ENCODE data around the gene FKBP3. TPM values are rescaled to one million over a fixed set of nuclear protein-coding genes. Genes with fewer than 3 reads are reported as not detected.

FKBP3 gene
- total and polyA plus RNA-seq, 2 of the 8 experiments (the other 6 are each of a cell fraction or from before 2014, with no cell fraction given), result 36.0 to 149 TPM

- H2BK120ac ChIP-seq (replicated peaks; ENCODE audit: low read depth, low read length), result no peak overlapping the region
- no peak overlapping the region for H2BK15ac ChIP-seq (ENCODE audit: low read length)
- no peak overlapping the region for H3K9ac ChIP-seq (replicated peaks in 1 of 4; ENCODE audit: extremely low read depth in 1 of 4, low read depth in 3 of 4, low read length in 3 of 4)
- H2AFZ ChIP-seq (ENCODE audit: low read length), result no peak overlapping the region
- no peaks in the 10 kb centered on the region for H3K79me2 ChIP-seq (ENCODE audit: control insufficient read depth in 1 of 2, insufficient read depth in 2 of 2, low read length in 2 of 2)
- H2BK20ac ChIP-seq (ENCODE audit: low read length), result no peak overlapping the region
- FAIRE-seq (no peak), DNase-seq (ENCODE audit: low read depth in 1 of 2, low spot score in 2 of 2) (no peak)
- H3K56ac ChIP-seq (replicated peaks; ENCODE audit: insufficient read length, low read depth, low read length), result no peak overlapping the region
- H3K23me2 ChIP-seq (ENCODE audit: low read depth, low read length), result no peaks in the 10 kb centered on the region
- H2BK5ac ChIP-seq (ENCODE audit: low read depth, low read length), result no peak overlapping the region
- no peak for TF ChIP-seq USF2 (IDR thresholded peaks at IDR 0.05; ENCODE audit: low read length)
- TF ChIP-seq RFX5 (IDR thresholded peaks at IDR 0.05; ENCODE audit: borderline replicate concordance, low read depth, low read length), result no peak
- no peak for TF ChIP-seq GABPA (IDR thresholded peaks at IDR 0.05; ENCODE audit: borderline replicate concordance, insufficient read depth, low read length)
- TF ChIP-seq KDM1A (IDR thresholded peaks at IDR 0.05; ENCODE audit: borderline replicate concordance, low read length), result no peak
- TF ChIP-seq CTBP2 (IDR thresholded peaks at IDR 0.05; ENCODE audit: borderline replicate concordance, insufficient read depth, insufficient read length, low read length), result no peak
- no peak for TF ChIP-seq ATF3 (IDR thresholded peaks at IDR 0.05; ENCODE audit: insufficient read depth, low read depth, low read length)
- no peak for TF ChIP-seq PHF8 (conservative IDR thresholded peaks at IDR 0.05; ENCODE audit: low read depth, low read length)
- TF ChIP-seq SIRT6 (IDR thresholded peaks at IDR 0.05; ENCODE audit: low read length), result no peak
- no peak for TF ChIP-seq JUND (IDR thresholded peaks at IDR 0.05; ENCODE audit: low read length)
- no peak for TF ChIP-seq TEAD4 (IDR thresholded peaks at IDR 0.05; ENCODE audit: low read depth, low read length)
- TF ChIP-seq TAF1 (IDR thresholded peaks at IDR 0.05; ENCODE audit: low read depth, low read length), result no peak
- TF ChIP-seq SIX5 (IDR thresholded peaks at IDR 0.05; ENCODE audit: low read depth, low read length), result no peak
- no peak for TF ChIP-seq E2F6 (IDR thresholded peaks at IDR 0.05)
- TF ChIP-seq POLR2A (IDR thresholded peaks at IDR 0.05; ENCODE audit: control extremely low read depth in 1 of 2, low read depth in 2 of 2, low read length in 2 of 2), result no peak
- H3K9me3 ChIP-seq (ENCODE audit: insufficient read depth in 2 of 2, low read depth in 1 of 2, low read length in 1 of 2), result no peaks in the 10 kb centered on the region
- peaks cover 0 to 2% (median 0%) of the 10 kb centered on the region in 4 experiments; a peak in 1 of 8 replicates for H3K36me3 ChIP-seq (ENCODE audit: control insufficient read depth in 2 of 4, insufficient read depth in 4 of 4, low read length in 3 of 4)
- no peak overlapping the region for H2BK12ac ChIP-seq (ENCODE audit: low read depth, low read length)
- H4K5ac ChIP-seq (ENCODE audit: insufficient read length, low read depth, low read length), result no peak overlapping the region
- H3K4me3 ChIP-seq (ENCODE audit: extremely low read depth in 1 of 4, insufficient read depth in 2 of 4, low read depth in 3 of 4, low read length in 4 of 4), result no peak overlapping the region
- H3K4ac ChIP-seq (replicated peaks; ENCODE audit: insufficient read length, low read depth, low read length), result no peak overlapping the region
- H3K79me1 ChIP-seq (ENCODE audit: low read depth, low read length), result no peaks in the 10 kb centered on the region
- no peak overlapping the region for H2AK5ac ChIP-seq (ENCODE audit: low read depth, low read length)
- H3K23ac ChIP-seq (ENCODE audit: insufficient read length), result no peak overlapping the region
- H3K4me1 ChIP-seq (replicated peaks in 1 of 4; ENCODE audit: control insufficient read depth in 3 of 4, insufficient read depth in 4 of 4, low read length in 3 of 4), result no peaks in the 10 kb centered on the region
- H3K27ac ChIP-seq (ENCODE audit: low read depth, low read length), result no peak overlapping the region
- H4K8ac ChIP-seq (ENCODE audit: extremely low read depth, insufficient read depth, low read length), result no peak overlapping the region
- H3K18ac ChIP-seq (ENCODE audit: extremely low read depth, low read length), result no peak overlapping the region
- no peak overlapping the region for H4K91ac ChIP-seq (replicated peaks; ENCODE audit: insufficient read length, low read length)
- no peak overlapping the region for H3K14ac ChIP-seq (ENCODE audit: insufficient read length)
- H3K27me3 ChIP-seq (replicated peaks in 1 of 4; ENCODE audit: control insufficient read depth in 3 of 4, extremely low read depth in 1 of 4, insufficient read depth in 3 of 4, low read length in 3 of 4), result no peaks in the 10 kb centered on the region
- POLR2A ChIA-PET (ENCODE audit: partially characterized antibody), result no interaction called here
- CTCF ChIA-PET (ENCODE audit: partially characterized antibody), result no interaction called here
- H4K20me1 ChIP-seq (replicated peaks in 1 of 2; ENCODE audit: control insufficient read depth in 1 of 2, insufficient read depth in 2 of 2, low read length in 2 of 2), result no peaks in the 10 kb centered on the region
- H3K4me2 ChIP-seq (ENCODE audit: insufficient read depth in 1 of 2, low read depth in 2 of 2, low read length in 2 of 2), result no peak overlapping the region
These were observed 21.8 kb upstream of the FKBP3 start for GRCh38 chr14:45156067-45156466.

Measured in H1 (cell line).